ENCODE measurements around the gene ATP6V1B1.

DNA sequence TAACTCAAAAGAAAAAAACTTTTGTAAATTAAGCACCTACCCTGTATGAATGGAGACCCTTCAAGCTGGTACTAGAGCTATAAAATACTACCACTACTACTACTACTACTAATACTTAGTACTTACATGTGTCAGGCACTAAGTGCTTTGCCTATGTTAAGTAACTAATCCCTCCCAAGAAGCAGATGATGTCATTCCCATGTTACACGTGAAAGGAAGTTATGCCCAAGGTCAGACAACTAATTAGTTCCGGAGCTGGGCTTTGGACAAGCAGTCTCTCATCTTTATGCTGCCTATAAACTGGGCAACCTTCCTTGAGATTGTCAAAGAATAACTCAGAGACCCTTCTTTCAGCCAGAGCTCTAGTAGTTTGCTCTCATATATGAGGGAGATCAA, 13.9 kb upstream of the ATP6V1B1 start:
- TF ChIP-seq, protein P1, sequence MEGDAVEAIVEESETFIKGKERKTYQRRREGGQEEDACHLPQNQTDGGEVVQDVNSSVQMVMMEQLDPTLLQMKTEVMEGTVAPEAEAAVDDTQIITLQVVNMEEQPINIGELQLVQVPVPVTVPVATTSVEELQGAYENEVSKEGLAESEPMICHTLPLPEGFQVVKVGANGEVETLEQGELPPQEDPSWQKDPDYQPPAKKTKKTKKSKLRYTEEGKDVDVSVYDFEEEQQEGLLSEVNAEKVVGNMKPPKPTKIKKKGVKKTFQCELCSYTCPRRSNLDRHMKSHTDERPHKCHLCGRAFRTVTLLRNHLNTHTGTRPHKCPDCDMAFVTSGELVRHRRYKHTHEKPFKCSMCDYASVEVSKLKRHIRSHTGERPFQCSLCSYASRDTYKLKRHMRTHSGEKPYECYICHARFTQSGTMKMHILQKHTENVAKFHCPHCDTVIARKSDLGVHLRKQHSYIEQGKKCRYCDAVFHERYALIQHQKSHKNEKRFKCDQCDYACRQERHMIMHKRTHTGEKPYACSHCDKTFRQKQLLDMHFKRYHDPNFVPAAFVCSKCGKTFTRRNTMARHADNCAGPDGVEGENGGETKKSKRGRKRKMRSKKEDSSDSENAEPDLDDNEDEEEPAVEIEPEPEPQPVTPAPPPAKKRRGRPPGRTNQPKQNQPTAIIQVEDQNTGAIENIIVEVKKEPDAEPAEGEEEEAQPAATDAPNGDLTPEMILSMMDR (IDR thresholded peaks at IDR 0.05): no peak
- no peak for TF ChIP-seq POLR2A (IDR thresholded peaks at IDR 0.05)
